Central memory CD4-positive, alpha-beta T cell (primary cell): Measurements from ENCODE around the gene CILP.
"Not testable (repeated sequence)": the region's sequence is repeated elsewhere in the genome, so short reads cannot be mapped to it uniquely, and the experiment has no call there.

ENCODE experiments used
- DNase-seq: peaks from one replicate; pipeline ENCODE4 v3.0.0; 2022
- total RNA-seq, 3 experiments: gene quantifications; one replicate each; lab custom pipeline; 2026; lab: John Stamatoyannopoulos, UW

The CILP gene
- total RNA-seq, result 0.21 to 2.1 (median 1.1) reads per million in 3 experiments

GRCh38 chr15:65210770-65211481 lies at the start of gene CILP:
Gene CILP, minus strand, starts transcription at chr15:65211473. Its CDS starts 1,718 bp downstream, at chr15:65209755.
- DNase-seq, result no peak

DNA sequence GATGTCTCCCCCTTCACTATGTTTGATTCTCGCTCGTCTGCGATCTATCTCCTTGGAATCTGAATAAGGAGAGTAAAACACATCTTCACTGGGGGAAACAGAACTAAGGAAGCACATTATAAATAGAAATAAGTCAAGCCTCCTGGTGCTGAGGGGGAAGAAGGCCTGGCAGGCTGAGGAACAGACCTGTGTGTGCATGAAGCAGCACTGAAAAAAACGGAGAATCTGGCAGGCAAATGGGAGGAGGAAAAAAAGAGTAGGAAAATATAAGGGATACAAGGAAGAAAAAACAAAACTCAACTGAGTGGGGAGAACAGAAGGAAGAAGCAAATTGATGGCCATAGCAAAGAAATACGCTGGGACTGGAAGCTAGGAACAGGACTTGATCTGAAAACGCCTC lies 49.7 kb upstream of the CILP start:
- DNase-seq, result no peak

DNA sequence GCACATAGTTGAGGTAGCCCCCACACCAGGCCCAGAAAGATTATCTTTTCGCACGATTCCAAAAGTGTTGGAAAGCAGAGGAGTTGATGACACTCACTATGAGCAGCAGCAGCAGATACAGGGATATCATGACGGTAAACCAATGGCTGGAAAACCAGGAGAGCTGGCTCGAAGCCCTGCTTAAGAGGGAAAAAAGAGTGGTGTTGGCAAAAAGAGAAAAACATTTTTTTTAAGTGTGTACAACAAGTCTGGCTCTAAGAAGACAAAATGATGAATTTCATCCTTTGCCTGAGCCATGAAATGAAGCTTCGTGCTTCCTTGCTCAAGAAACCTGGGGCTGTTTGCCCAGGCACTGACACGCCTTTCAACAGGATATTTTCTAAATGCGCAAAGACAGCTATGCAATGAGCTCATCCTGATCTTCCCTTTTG lies 48.1 kb upstream of the CILP start:
- DNase-seq, result no peak

GRCh38 chr15:65258375-65259262 lies 47.3 kb upstream of the CILP start:
- no peak for DNase-seq

DNA sequence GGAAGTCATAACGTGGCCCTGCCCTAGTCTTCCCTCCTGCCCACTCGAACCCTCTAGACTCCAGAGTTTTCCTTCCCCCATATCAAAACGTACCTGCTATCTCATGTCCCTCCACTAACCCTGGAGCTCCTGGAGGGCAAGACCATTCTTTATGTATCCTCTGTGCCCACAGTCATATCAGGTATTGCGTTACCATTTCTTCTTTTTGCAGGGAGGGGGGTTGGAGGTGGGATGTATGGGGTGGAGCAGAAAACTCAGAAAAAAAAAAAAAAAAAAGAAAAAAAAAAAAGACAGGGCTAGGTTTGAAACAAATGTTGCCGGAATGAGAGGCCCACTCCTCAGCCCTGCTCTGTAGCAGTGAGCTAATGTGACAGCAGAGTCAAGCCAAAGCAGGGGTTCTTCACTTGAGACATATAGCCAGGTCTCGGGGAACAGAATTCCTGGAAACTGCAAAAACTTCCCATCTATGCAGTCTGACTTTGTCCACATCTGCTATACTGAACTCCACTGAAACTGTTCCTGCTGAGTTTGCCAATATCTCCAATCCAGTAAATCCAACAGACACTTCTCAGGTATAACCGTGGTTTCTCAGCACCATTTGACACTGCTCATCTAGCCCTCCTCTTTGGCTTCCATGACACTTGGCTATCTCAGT lies 44.3 kb upstream of the CILP start:
- no peak for DNase-seq

DNA sequence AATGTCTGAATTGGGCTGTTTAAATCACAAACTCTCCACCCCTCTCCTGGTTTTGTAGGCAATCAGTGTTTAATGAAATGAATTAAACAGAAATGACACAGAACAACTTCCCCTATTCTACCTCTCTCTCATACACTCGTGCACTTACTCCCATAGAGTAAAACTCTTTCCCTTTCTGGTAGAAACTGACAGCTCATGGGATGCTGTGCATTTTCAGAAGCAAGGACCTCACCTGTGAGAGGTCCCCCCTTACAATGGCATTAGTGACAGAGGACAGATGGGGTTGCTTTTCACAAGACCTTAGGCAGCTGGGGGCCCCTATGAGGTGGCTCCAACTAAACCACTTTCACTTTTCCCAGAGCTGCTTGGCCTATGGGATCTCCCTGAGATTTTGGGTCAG lies 43.5 kb upstream of the CILP start:
- no peak for DNase-seq

GRCh38 chr15:65254356-65254755 lies 43.1 kb upstream of the CILP start:
- no peak for DNase-seq

DNA sequence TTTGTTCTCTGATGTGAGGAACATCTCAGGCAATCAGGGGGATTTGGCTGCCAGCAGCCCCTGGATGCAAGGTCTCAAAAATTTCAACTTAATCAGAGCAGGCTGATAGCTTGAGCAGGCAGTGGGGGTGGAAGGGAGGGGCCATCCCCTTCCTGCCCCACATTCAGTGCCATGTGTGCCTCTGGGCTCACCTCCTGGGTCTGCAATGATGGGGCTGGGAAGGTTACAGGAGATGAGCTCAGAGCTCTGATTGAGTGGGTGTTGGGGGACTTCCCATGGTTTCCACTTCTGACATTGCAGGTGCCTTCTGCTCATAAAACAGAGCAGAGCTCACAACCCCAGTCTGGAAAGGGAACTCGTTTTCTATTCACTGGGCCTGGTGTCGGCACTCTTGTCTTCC lies 38.4 kb upstream of the CILP start:
- DNase-seq, result no peak

DNA sequence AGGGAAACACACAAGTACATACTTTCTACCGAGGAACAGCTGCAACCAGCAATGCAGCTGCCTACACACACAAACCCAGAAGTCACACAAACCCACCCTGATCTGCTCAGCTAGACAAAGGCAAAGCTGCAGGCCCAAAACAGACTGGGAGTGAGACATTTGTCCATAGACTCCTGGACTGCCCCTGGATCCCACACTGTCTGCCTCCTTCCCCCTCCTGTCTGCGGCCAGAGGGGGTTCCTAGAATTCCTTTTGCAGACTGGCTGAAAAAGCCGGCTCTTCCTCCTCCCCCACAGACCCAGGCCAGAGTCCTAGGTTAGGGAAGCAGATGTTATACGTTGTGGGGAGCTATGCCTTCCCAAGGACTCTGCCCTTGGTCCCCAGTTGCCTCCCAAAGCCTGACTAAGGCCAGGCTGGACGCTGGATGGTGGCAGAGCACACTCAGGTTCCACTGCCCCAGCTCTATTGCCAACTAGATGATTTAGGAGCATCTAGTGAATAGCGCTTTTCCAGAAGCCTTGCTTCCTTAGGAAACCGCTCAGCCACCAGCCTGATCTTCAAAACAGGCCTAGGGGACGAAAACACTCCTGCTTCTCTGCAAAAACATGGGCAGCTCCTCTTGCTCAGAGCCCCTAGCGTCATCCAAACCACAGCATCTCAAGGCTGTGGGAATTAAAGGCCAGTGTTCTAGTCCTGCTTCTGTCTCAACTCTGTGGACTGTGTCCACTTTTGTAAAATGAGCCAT lies 37.4 kb upstream of the CILP start:
- DNase-seq, result no peak

DNA sequence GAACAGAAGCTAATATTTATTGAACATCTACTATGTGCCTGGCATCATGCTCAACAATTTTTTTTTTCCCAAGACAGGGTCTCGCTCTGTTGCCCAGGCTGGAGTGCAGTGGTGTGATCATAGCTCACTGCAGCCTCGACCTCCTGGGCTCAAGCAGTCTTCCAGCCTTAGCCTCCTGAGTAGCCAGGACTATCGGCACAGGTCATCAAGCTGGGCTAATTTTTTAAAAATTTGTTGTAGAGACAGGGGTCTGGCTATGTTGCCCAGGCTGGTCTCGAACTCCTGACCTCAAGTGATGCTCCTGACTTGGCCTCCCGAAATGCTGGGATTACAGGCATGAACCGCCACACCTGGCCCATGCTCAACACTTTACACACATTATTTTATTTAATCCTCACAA lies 35.7 kb upstream of the CILP start:
- no peak for DNase-seq

DNA sequence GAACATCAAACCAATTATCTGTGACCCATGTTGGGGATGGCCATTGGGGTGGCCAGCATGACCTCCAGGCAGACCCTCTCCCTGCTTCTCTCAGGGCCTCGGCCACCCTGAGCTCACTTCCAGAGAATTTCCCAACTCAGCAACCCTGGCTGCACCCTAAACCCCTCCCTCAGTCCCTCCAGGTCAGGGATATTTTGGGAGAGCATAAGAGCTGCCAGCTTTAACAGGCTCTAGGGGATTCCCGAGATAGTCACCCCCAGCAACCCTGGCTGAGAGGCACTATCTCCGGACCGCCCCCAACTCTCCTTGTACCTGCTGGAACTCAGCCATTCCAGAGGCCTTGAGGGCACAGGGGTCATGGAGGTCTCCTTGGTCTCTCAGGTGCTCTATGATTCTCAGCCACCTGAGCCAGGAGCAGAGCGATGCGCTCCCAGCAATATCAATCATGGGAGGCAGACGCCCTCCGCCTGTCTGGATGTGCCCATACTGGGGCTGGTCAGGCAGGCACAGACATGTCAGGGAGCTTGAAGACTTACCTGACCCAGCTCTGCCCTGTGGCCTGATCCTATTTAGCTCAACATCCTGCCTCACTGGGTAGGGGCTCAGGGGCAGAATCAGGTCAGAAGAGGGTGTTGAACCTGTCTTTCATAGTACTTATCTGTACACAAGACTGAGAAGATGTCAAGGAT lies 34.9 kb upstream of the CILP start:
- DNase-seq, result no peak

DNA sequence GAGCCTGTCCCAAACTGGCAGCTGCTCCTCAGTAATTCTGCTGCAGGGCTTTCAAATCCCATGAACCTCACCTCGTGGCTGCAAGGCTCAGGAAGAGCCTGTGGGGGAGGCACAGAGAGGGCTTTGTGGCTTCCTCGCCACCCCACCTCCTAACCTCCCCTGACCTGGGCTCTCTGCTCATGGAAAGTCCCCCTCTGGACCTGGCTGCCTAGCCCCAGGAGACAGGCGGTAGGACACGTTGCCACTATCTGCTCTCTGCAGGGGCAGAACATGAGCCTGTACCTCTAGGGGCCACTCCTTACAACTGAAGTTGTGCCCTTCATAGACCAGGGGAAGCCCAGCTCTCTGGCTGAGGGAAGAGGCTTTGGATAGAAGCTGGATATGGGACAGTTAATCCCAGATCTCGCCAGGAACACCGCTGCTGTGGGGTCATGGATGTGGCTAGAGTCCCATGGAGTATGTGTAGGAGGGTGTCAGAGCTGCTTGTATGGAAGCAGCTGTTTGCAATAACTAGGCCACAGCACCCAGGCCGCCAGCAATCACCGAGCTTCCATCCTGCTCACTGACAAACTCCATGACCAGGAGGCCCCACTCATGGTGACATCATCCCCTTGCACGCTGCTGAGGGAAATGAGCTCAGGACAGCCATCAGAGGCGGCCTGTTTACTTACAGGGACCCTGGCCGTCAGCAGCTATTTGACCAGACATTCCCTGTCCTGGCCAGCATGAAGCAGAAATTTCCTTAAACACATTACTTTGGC lies 34.0 kb upstream of the CILP start:
- DNase-seq, result no peak

DNA sequence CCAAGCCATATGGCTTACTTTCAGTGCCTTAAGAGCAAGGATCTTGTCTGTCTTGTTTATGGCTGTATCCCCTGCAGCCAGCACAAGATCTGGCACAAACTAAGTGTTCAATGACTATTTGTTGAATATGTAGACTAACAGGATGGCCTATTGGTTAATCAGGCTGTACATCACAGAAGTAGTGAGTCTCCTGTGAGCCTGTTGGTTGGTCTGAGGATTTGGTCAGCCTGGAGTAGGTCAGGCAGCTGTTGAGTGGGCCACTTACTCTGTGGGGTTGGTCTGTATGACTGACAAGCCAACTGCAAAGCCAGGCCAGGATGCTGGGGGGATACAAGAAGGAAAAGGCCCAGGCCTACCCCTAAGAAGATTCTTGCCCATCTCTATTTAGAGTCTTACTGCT lies 33.4 kb upstream of the CILP start:
- DNase-seq, result no peak

- not testable (repeated sequence) for DNase-seq
Measured at GRCh38 chr15:65236443-65236842, 25.2 kb upstream of the CILP start.

DNA sequence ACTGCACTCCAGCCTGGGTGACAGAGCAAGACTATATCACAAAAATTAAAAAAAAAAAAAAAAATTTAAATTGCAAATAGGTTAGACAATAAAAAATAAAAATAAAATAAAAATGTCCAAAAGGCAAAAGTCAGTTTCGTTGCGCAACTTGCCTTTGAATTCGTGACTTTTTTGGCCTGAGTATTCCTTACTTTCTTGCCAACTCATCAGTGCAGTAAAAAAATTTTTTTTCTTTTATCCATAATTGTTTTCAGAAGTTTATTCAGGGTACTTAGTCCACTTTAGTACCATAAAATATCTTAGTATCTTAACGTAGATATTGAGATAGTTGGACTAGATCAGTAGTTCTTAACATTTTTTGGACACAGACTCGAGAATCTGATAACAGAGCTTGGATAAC lies 22.4 kb upstream of the CILP start:
- DNase-seq, result no peak

- no peak for DNase-seq
Measured at GRCh38 chr15:65232520-65232919, 21.2 kb upstream of the CILP start.

- no peak for DNase-seq
Measured at GRCh38 chr15:65231306-65231705, 20.0 kb upstream of the CILP start.

GRCh38 chr15:65226901-65227300 lies 15.6 kb upstream of the CILP start:
- not testable (repeated sequence) for DNase-seq

- DNase-seq, result no peak
Measured at GRCh38 chr15:65226221-65226620, 14.9 kb upstream of the CILP start.

- no peak for DNase-seq
Measured at GRCh38 chr15:65223996-65224395, 12.7 kb upstream of the CILP start.

DNA sequence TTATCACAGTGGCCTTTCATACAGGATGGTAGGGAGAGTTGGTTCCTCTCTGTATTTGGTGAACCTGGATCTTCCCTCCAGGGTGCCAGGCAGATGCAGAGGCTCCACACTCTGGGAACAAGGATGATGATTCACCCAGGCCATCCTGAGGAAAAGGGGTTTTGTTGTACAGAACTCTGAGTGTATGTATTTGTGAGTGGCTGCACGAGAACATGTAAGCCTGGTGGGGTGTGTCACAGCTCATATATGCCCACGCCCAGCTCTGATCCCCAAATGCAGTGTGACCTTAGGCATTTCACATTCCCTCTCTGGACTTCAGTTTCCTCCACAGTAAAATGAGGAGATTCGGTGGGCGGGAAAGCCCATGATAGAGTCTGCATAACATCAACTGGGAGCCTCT lies 11.6 kb upstream of the CILP start:
- DNase-seq, result no peak
